A549 (cell line): ENCODE results near the gene SYTL2.

Experiments
- BHLHE40 ChIP-seq: IDR thresholded peaks from 2 replicates; pipeline ENCODE4 v1.6.1; 2012; ENCODE audit warnings: low read depth, low read length, inconsistent platforms
- EP300 ChIP-seq, 2 experiments: fragments of >200 bp; sonication (Bioruptor Twin); formaldehyde crosslinking; IDR thresholded peaks; 2 replicates in 1 of 2; 3 replicates in 1 of 2; pipeline ENCODE4 v1.6.1; 2016 to 2017
- HOXA7 ChIP-seq: fragments of 250-450 bp; sonication (Bioruptor Pico); IDR thresholded peaks from 2 replicates; pipeline ENCODE4 v1.5.0; 2020; ENCODE audit warnings: mild to moderate bottlenecking, moderate library complexity
- MAZ ChIP-seq: fragments of 150-350 bp; IDR thresholded peaks from 2 replicates; pipeline ENCODE4 v1.6.1; 2014; ENCODE audit warnings: antibody characterized with exemption, low read depth, low read length, borderline replicate concordance
- POLR2A ChIP-seq: IDR thresholded peaks from 2 replicates; pipeline ENCODE4 v1.6.1; 2012; ENCODE audit warnings: mild to moderate bottlenecking, low read length
- SMC3 ChIP-seq: fragments of >200 bp; sonication (Bioruptor Twin); formaldehyde crosslinking; IDR thresholded peaks from 3 replicates; pipeline ENCODE4 v1.6.1; 2018; ENCODE audit warnings: inconsistent platforms
- TP53 ChIP-seq: fragments of 250-450 bp; sonication (Bioruptor Pico); IDR thresholded peaks from 2 replicates; pipeline ENCODE4 v1.5.0; 2021; ENCODE audit warnings: mild to moderate bottlenecking, moderate library complexity
- ZNF302 ChIP-seq: fragments of 250-450 bp; sonication (Bioruptor Pico); IDR thresholded peaks from 2 replicates; pipeline ENCODE4 v1.9.0; 2021; ENCODE audit warnings: inconsistent platforms, mild to moderate bottlenecking, moderate library complexity
- TF ChIP-seq, protein P1 (sequence below): fragments of >200 bp; sonication (Bioruptor Twin); formaldehyde crosslinking; IDR thresholded peaks from 3 replicates; pipeline ENCODE4 v1.5.1; 2016

DNA sequence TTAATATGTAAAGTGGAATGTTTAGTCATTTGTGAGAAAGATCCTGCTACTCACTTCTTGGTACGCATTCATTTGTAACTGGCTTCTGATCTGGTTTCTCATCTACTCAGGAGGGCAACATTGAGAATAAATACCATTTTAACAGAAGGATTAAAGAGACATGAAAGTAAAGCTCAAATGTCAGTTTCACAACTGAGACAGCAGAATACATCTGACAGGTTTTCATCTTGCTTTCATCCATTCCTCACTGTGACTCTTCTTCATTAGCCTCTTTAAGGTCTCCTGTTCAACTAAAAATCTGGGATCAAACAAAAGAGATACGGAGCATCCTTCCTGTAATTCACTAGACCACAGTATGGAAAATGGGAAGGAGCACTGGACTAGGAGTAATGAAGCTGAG, 93.5 kb downstream of the SYTL2 start:
- TF ChIP-seq, protein P1, sequence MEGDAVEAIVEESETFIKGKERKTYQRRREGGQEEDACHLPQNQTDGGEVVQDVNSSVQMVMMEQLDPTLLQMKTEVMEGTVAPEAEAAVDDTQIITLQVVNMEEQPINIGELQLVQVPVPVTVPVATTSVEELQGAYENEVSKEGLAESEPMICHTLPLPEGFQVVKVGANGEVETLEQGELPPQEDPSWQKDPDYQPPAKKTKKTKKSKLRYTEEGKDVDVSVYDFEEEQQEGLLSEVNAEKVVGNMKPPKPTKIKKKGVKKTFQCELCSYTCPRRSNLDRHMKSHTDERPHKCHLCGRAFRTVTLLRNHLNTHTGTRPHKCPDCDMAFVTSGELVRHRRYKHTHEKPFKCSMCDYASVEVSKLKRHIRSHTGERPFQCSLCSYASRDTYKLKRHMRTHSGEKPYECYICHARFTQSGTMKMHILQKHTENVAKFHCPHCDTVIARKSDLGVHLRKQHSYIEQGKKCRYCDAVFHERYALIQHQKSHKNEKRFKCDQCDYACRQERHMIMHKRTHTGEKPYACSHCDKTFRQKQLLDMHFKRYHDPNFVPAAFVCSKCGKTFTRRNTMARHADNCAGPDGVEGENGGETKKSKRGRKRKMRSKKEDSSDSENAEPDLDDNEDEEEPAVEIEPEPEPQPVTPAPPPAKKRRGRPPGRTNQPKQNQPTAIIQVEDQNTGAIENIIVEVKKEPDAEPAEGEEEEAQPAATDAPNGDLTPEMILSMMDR, result no peak
- TF ChIP-seq HOXA7 (CRISPR knock-in tag), result no peak
- no peak for TF ChIP-seq EP300 (IDR thresholded peaks at IDR 0.05)
- no peak for TF ChIP-seq POLR2A
- no peak for TF ChIP-seq SMC3
- TF ChIP-seq MAZ, result no peak
- no peak for TF ChIP-seq TP53 (CRISPR knock-in tag)
- TF ChIP-seq ZNF302, result no peak
- no peak for TF ChIP-seq BHLHE40
